Subcutaneous abdominal adipose tissue (tissue), 5 donors: ENCODE measurements around the gene CORO2B.
A peak's percentile ranks its signal among the peaks of the same experiment; 100 is the strongest.

Experiments used
- H3K27ac ChIP-seq: one replicate; pipeline ENCODE4 v1.7.0; 2013; ENCODE audit warnings: low read depth, mild to moderate bottlenecking, inconsistent platforms, low read length, moderate library complexity
- H3K27me3 ChIP-seq, 5 donors: one replicate each; pipeline ENCODE4 v1.7.0; 2013; ENCODE audit warnings: low read length in 5 of 5, inconsistent platforms in 1 of 5; ENCODE audit not compliant: control insufficient read depth in 5 of 5, insufficient read depth in 4 of 5
- H3K36me3 ChIP-seq, 5 donors: one replicate each; pipeline ENCODE4 v1.7.0; 2013; ENCODE audit warnings: low read length in 5 of 5; ENCODE audit not compliant: control insufficient read depth in 5 of 5, insufficient read depth in 5 of 5
- H3K4me1 ChIP-seq, 5 donors: one replicate each; pipeline ENCODE4 v1.7.0; 2013; ENCODE audit warnings: low read length in 5 of 5, mild to moderate bottlenecking in 3 of 5, moderate library complexity in 1 of 5; ENCODE audit not compliant: control insufficient read depth in 5 of 5, insufficient read depth in 5 of 5
- H3K4me3 ChIP-seq, 5 donors: one replicate each; pipeline ENCODE4 v1.7.0; 2013; ENCODE audit warnings: low read length in 5 of 5, low read depth in 1 of 5
- H3K9ac ChIP-seq, 5 donors: one replicate each; pipeline ENCODE4 v1.7.0; 2013; ENCODE audit warnings: low read length in 5 of 5, mild to moderate bottlenecking in 4 of 5, moderate library complexity in 3 of 5
- H3K9me3 ChIP-seq, 5 donors: one replicate each; pipeline ENCODE4 v1.7.0; 2013; ENCODE audit warnings: low read length in 5 of 5; ENCODE audit not compliant: control insufficient read depth in 5 of 5
- donor health status: healthy.
- donor health status: healthy.
- donor health status: healthy.
- donor health status: healthy.
- donor health status: healthy.

CORO2B gene

GRCh38 chr15:68578980-68579935 is at the start of gene CORO2B:
Gene CORO2B, plus strand, starts transcription at chr15:68578993. Its CDS starts 270 bp downstream, at chr15:68579263.
- no peaks in the 10 kb centered on the region for H3K27me3 ChIP-seq
- no peaks in the 10 kb centered on the region for H3K36me3 ChIP-seq
- H3K9ac ChIP-seq = peak within 1 kb of the TSS in 4 of 5 donors; percentile 48 to 75 (median 64)

GRCh38 chr15:68531387-68532179 is 47.2 kb upstream of the CORO2B start:
- H3K27me3 ChIP-seq = no peaks in the 10 kb centered on the region
- H3K4me3 ChIP-seq = no peak overlapping the region
- no peaks in the 10 kb centered on the region for H3K36me3 ChIP-seq
- H3K9ac ChIP-seq = no peak overlapping the region
- peaks cover 0 to 8% (median 5%) of the 10 kb centered on the region in 5 donors for H3K4me1 ChIP-seq
- peaks cover 0 to 8% (median 3%) of the 10 kb centered on the region in 5 donors for H3K9me3 ChIP-seq
- H3K27ac ChIP-seq = no peak overlapping the region

More at GRCh38 chr15:68578980-68579935, at the start of gene CORO2B:
- peak within 1 kb of the TSS; percentile 75 to 91 (median 76) for H3K4me3 ChIP-seq
- peaks cover 10 to 60% (median 52%) of the 10 kb centered on the region in 5 donors for H3K4me1 ChIP-seq
- H3K9me3 ChIP-seq = no peaks in the 10 kb centered on the region
- H3K27ac ChIP-seq = peak within 1 kb of the TSS; percentile 72

GRCh38 chr15:68536331-68537095 is 42.3 kb upstream of the CORO2B start:
- Histone ChIP-seq H3K4me3 (no peak overlapping the region), H3K27me3 (no peaks in the 10 kb centered on the region), H3K36me3 (no peaks in the 10 kb centered on the region), H3K4me1 (peaks cover 0 to 15% (median 10%) of the 10 kb centered on the region in 5 donors), H3K27ac (peak overlapping the region; percentile 58), H3K9ac (no peak overlapping the region), H3K9me3 (peaks cover 0 to 15% (median 7%) of the 10 kb centered on the region in 5 donors)

- H3K4me3 ChIP-seq = no peak overlapping the region
- peak overlapping the region; percentile 58 for H3K27ac ChIP-seq
- no peak overlapping the region for H3K9ac ChIP-seq
- H3K4me1 ChIP-seq = peaks cover 0 to 15% (median 10%) of the 10 kb centered on the region in 5 donors
- no peaks in the 10 kb centered on the region for H3K27me3 ChIP-seq
- no peaks in the 10 kb centered on the region for H3K36me3 ChIP-seq
- peaks cover 0 to 15% (median 6%) of the 10 kb centered on the region in 5 donors for H3K9me3 ChIP-seq
Measured at GRCh38 chr15:68537097-68537496, 41.7 kb upstream of the CORO2B start.

- H3K27me3 ChIP-seq = no peaks in the 10 kb centered on the region
- no peak overlapping the region for H3K4me3 ChIP-seq
- H3K9me3 ChIP-seq = peaks cover 0 to 11% (median 4%) of the 10 kb centered on the region in 5 donors
- no peak overlapping the region for H3K9ac ChIP-seq
- H3K4me1 ChIP-seq = peaks cover 0 to 16% (median 10%) of the 10 kb centered on the region in 5 donors
- H3K36me3 ChIP-seq = no peaks in the 10 kb centered on the region
- peak overlapping the region; percentile 58 for H3K27ac ChIP-seq
Measured at GRCh38 chr15:68537506-68537905, 41.3 kb upstream of the CORO2B start.

GRCh38 chr15:68538311-68538710 is 40.5 kb upstream of the CORO2B start:
- Histone ChIP-seq H3K4me1 (peaks cover 0 to 23% (median 12%) of the 10 kb centered on the region in 5 donors), H3K36me3 (no peaks in the 10 kb centered on the region), H3K9me3 (peaks cover 0 to 8% (median 4%) of the 10 kb centered on the region in 5 donors), H3K27ac (no peak overlapping the region), H3K9ac (no peak overlapping the region), H3K27me3 (no peaks in the 10 kb centered on the region), H3K4me3 (no peak overlapping the region)

GRCh38 chr15:68541743-68542142 is 37.0 kb upstream of the CORO2B start:
- H3K4me3 ChIP-seq = no peak overlapping the region
- no peaks in the 10 kb centered on the region for H3K27me3 ChIP-seq
- peaks cover 0 to 8% (median 4%) of the 10 kb centered on the region in 5 donors for H3K9me3 ChIP-seq
- no peaks in the 10 kb centered on the region for H3K36me3 ChIP-seq
- H3K4me1 ChIP-seq = peaks cover 0 to 22% (median 15%) of the 10 kb centered on the region in 5 donors
- H3K9ac ChIP-seq = no peak overlapping the region
- H3K27ac ChIP-seq = no peak overlapping the region

- Histone ChIP-seq H3K4me3 (no peak overlapping the region), H3K9ac (no peak overlapping the region), H3K27me3 (no peaks in the 10 kb centered on the region), H3K27ac (no peak overlapping the region), H3K36me3 (no peaks in the 10 kb centered on the region), H3K9me3 (peaks cover 0 to 8% (median 4%) of the 10 kb centered on the region in 5 donors), H3K4me1 (peaks cover 0 to 16% (median 15%) of the 10 kb centered on the region in 5 donors)
Measured at GRCh38 chr15:68542348-68542747, 36.4 kb upstream of the CORO2B start.

GRCh38 chr15:68542771-68543164 is 36.0 kb upstream of the CORO2B start:
- Histone ChIP-seq H3K27me3 (no peaks in the 10 kb centered on the region), H3K4me3 (no peak overlapping the region), H3K4me1 (peaks cover 0 to 15% (median 13%) of the 10 kb centered on the region in 5 donors), H3K27ac (peak overlapping the region; percentile 35), H3K36me3 (no peaks in the 10 kb centered on the region), H3K9me3 (peaks cover 0 to 8% (median 4%) of the 10 kb centered on the region in 5 donors), H3K9ac (no peak overlapping the region)
